Measurements from ENCODE around the gene SMIM9.

GRCh38 chrX:154791467-154791866 lies 43.0 kb downstream of the SMIM9 start:
- TF ChIP-seq CTCF (IDR thresholded peaks at IDR 0.05), result no peak
- TF ChIP-seq POLR2A (IDR thresholded peaks at IDR 0.05), result no peak
